Activated T-cell treated with anti-CD3 and anti-CD28 coated beads, Interleukin-2, amount 50 U/mL, for 72 hours (primary cell): ENCODE data around the gene ACOXL. TPM values are rescaled to one million over a fixed set of nuclear protein-coding genes. Genes with fewer than 3 reads are reported as not detected.

Experiments used
- ATAC-seq, 2 donors: fragments of 150-1000 bp; cut with Tn5 transposase; replicated peaks in 1 of 2; 2 replicates each; pipeline ENCODE4 v1.10.0; 2021; ENCODE audit warnings: moderate library complexity in 2 of 2, mild to moderate bottlenecking in 1 of 2
- DNase-seq, 2 donors: peaks; one replicate each; pipeline ENCODE4 v3.0.0; 2021 to 2022; ENCODE audit warnings: mixed read lengths in 1 of 2
- H3K27ac Mint-ChIP-seq: one replicate; pipeline ENCODE4 v1.8.0; 2022; ENCODE audit warnings: mild to moderate bottlenecking, moderate library complexity, mixed read lengths
- H3K27me3 Mint-ChIP-seq: one replicate; pipeline ENCODE4 v1.8.0; 2022; ENCODE audit warnings: low read depth, mixed read lengths
- H3K36me3 Mint-ChIP-seq, 2 donors: one replicate each; pipeline ENCODE4 v1.8.0; 2022; ENCODE audit warnings: mixed read lengths in 2 of 2, mild to moderate bottlenecking in 1 of 2; ENCODE audit not compliant: insufficient read depth in 2 of 2
- H3K4me1 Mint-ChIP-seq: one replicate; pipeline ENCODE4 v1.8.0; 2022; ENCODE audit warnings: low read depth, mixed read lengths
- H3K4me3 Mint-ChIP-seq, 2 donors: one replicate each; pipeline ENCODE4 v1.8.0; 2022; ENCODE audit warnings: mild to moderate bottlenecking in 2 of 2, mixed read lengths in 2 of 2, moderate library complexity in 2 of 2
- H3K9me3 Mint-ChIP-seq, 2 donors: one replicate each; pipeline ENCODE4 v1.8.0; 2022; ENCODE audit warnings: mixed read lengths in 2 of 2
- total RNA-seq, 2 donors: library from RNA; stranded (reverse); gene quantifications; one replicate each; pipeline ENCODE4 v1.2.3, GENCODE V29; 2022

ACOXL gene
- total RNA-seq, 2 donors from 2014 or later, result 0.19 to 0.44 TPM

- Mint-ChIP-seq H3K27me3 (peaks cover 43% of the 10 kb centered on the region), H3K4me1 (peaks cover 64% of the 10 kb centered on the region), H3K27ac (no peak overlapping the region), H3K9me3 (no peaks in the 10 kb centered on the region), H3K4me3 (peak overlapping the region; percentile 52 to 75), H3K36me3 (no peaks in the 10 kb centered on the region)
- DNase-seq (peak; percentile 79 to 89), ATAC-seq (peak; percentile 90)
Observed at GRCh38 chr2:110866466-110866865, 134.1 kb downstream of the ACOXL start.

GRCh38 chr2:110867078-110867477, 134.7 kb downstream of the ACOXL start:
- DNase-seq, result peak; percentile 48 to 57
- Mint-ChIP-seq H3K27ac (no peak overlapping the region), H3K9me3 (no peaks in the 10 kb centered on the region), H3K4me3 (peak overlapping the region; percentile 52 to 75), H3K27me3 (peaks cover 42% of the 10 kb centered on the region), H3K4me1 (peaks cover 64% of the 10 kb centered on the region), H3K36me3 (no peaks in the 10 kb centered on the region)
- peak; percentile 33 to 35 for ATAC-seq

- no peak for DNase-seq
- Mint-ChIP-seq H3K4me1 (peaks cover 77% of the 10 kb centered on the region), H3K27ac (no peak overlapping the region)
Observed at GRCh38 chr2:110868971-110869370, 136.6 kb downstream of the ACOXL start.

GRCh38 chr2:110869472-110870446, 137.4 kb downstream of the ACOXL start:
- Mint-ChIP-seq H3K4me3 (no peak overlapping the region), H3K36me3 (no peaks in the 10 kb centered on the region), H3K9me3 (no peaks in the 10 kb centered on the region), H3K4me1 (peaks cover 71% of the 10 kb centered on the region), H3K27ac (no peak overlapping the region), H3K27me3 (peaks cover 41% of the 10 kb centered on the region)
- no peak for DNase-seq
- no peak for ATAC-seq

More at GRCh38 chr2:110868971-110869370, 136.6 kb downstream of the ACOXL start:
- ATAC-seq, result no peak
- Mint-ChIP-seq H3K27me3 (peaks cover 39% of the 10 kb centered on the region), H3K36me3 (no peaks in the 10 kb centered on the region), H3K9me3 (no peaks in the 10 kb centered on the region), H3K4me3 (no peak overlapping the region)

GRCh38 chr2:110870545-110870944, 138.2 kb downstream of the ACOXL start:
- H3K27me3 Mint-ChIP-seq, result peaks cover 49% of the 10 kb centered on the region
- H3K4me1 Mint-ChIP-seq, result peaks cover 63% of the 10 kb centered on the region
- H3K27ac Mint-ChIP-seq, result no peak overlapping the region
- DNase-seq (no peak), ATAC-seq (no peak)
- H3K4me3 Mint-ChIP-seq, result no peak overlapping the region
- H3K9me3 Mint-ChIP-seq, result no peaks in the 10 kb centered on the region
- H3K36me3 Mint-ChIP-seq, result no peaks in the 10 kb centered on the region

- no peak overlapping the region for H3K27ac Mint-ChIP-seq
- DNase-seq (peak; percentile 51 to 59), ATAC-seq (peak; percentile 36 to 53)
- no peaks in the 10 kb centered on the region for H3K36me3 Mint-ChIP-seq
- H3K27me3 Mint-ChIP-seq, result peaks cover 59% of the 10 kb centered on the region
- no peaks in the 10 kb centered on the region for H3K9me3 Mint-ChIP-seq
- H3K4me3 Mint-ChIP-seq, result peak overlapping the region in 1 of 2 donors; percentile 10
- peaks cover 52% of the 10 kb centered on the region for H3K4me1 Mint-ChIP-seq
Observed at GRCh38 chr2:110871637-110872036, 139.3 kb downstream of the ACOXL start.

GRCh38 chr2:110872521-110872920, 140.1 kb downstream of the ACOXL start:
- Mint-ChIP-seq H3K27me3 (peaks cover 56% of the 10 kb centered on the region), H3K9me3 (no peaks in the 10 kb centered on the region), H3K4me1 (peaks cover 43% of the 10 kb centered on the region), H3K36me3 (peaks cover 0 to 1% of the 10 kb centered on the region in 2 donors), H3K27ac (no peak overlapping the region), H3K4me3 (no peak overlapping the region)
- no peak for DNase-seq
- ATAC-seq, result peak in 1 of 2 donors; percentile 2

- peaks cover 38% of the 10 kb centered on the region for H3K4me1 Mint-ChIP-seq
- no peak overlapping the region for H3K27ac Mint-ChIP-seq
- H3K27me3 Mint-ChIP-seq, result peaks cover 57% of the 10 kb centered on the region
- peaks cover 2 to 6% of the 10 kb centered on the region in 2 donors for H3K36me3 Mint-ChIP-seq
- peaks cover 0 to under 1% of the 10 kb centered on the region in 2 donors for H3K9me3 Mint-ChIP-seq
- peak overlapping the region; percentile 24 to 25 for H3K4me3 Mint-ChIP-seq
- DNase-seq (peak in 1 of 2 donors; percentile 43), ATAC-seq (peak; percentile 61 to 62)
Observed at GRCh38 chr2:110873056-110873502, 140.7 kb downstream of the ACOXL start.

- peaks cover 32% of the 10 kb centered on the region for H3K4me1 Mint-ChIP-seq
- no peak overlapping the region for H3K4me3 Mint-ChIP-seq
- peaks cover 4 to 9% of the 10 kb centered on the region in 2 donors for H3K36me3 Mint-ChIP-seq
- ATAC-seq, result no peak
- H3K27me3 Mint-ChIP-seq, result peaks cover 58% of the 10 kb centered on the region
- no peak for DNase-seq
- H3K9me3 Mint-ChIP-seq, result peaks cover 0 to 2% of the 10 kb centered on the region in 2 donors
- no peak overlapping the region for H3K27ac Mint-ChIP-seq
Observed at GRCh38 chr2:110873597-110874452, 141.5 kb downstream of the ACOXL start.

GRCh38 chr2:110874453-110875383, 142.3 kb downstream of the ACOXL start:
- peaks cover 67% of the 10 kb centered on the region for H3K27me3 Mint-ChIP-seq
- peaks cover 4 to 11% of the 10 kb centered on the region in 2 donors for H3K36me3 Mint-ChIP-seq
- peaks cover 0 to 2% of the 10 kb centered on the region in 2 donors for H3K9me3 Mint-ChIP-seq
- H3K4me1 Mint-ChIP-seq, result peaks cover 32% of the 10 kb centered on the region
- DNase-seq (no peak), ATAC-seq (no peak)
- H3K4me3 Mint-ChIP-seq, result no peak overlapping the region
- no peak overlapping the region for H3K27ac Mint-ChIP-seq

GRCh38 chr2:110875384-110875725, 143.0 kb downstream of the ACOXL start:
- H3K27me3 Mint-ChIP-seq, result peaks cover 71% of the 10 kb centered on the region
- DNase-seq, result no peak
- H3K27ac Mint-ChIP-seq, result no peak overlapping the region
- H3K9me3 Mint-ChIP-seq, result peaks cover 0 to 2% of the 10 kb centered on the region in 2 donors
- H3K4me1 Mint-ChIP-seq, result peaks cover 32% of the 10 kb centered on the region
- ATAC-seq, result no peak
- H3K36me3 Mint-ChIP-seq, result peaks cover 6 to 11% of the 10 kb centered on the region in 2 donors
- no peak overlapping the region for H3K4me3 Mint-ChIP-seq
